Liver (tissue), 9 donors: ENCODE results near the gene SYNJ2. TPM values are rescaled to one million over a fixed set of nuclear protein-coding genes. Genes with fewer than 3 reads are reported as not detected.

Source experiments
- DNase-seq: peaks from one replicate; pipeline ENCODE4 v3.0.0-alpha.2; 2017; ENCODE audit warnings: low spot score
- H3K27ac ChIP-seq, 2 donors: one replicate each; pipeline ENCODE4 v1.7.0; 2013; ENCODE audit warnings: inconsistent platforms in 2 of 2, low read length in 2 of 2, control low read depth in 1 of 2, low read depth in 1 of 2, mild to moderate bottlenecking in 1 of 2
- H3K27me3 ChIP-seq, 4 donors: one replicate each; pipeline versions ENCODE4 v1.6.1 to v1.7.0; 2013; ENCODE audit warnings: low read length in 3 of 4, inconsistent platforms in 1 of 4, mild to moderate bottlenecking in 1 of 4, moderate library complexity in 1 of 4; ENCODE audit not compliant: control insufficient read depth in 4 of 4, insufficient read depth in 4 of 4
- H3K36me3 ChIP-seq, 4 donors: one replicate each; pipeline versions ENCODE4 v1.6.1 to v1.7.0; 2013; ENCODE audit warnings: low read length in 3 of 4, mild to moderate bottlenecking in 3 of 4, low read depth in 1 of 4, moderate library complexity in 1 of 4; ENCODE audit not compliant: control insufficient read depth in 4 of 4, insufficient read depth in 3 of 4
- H3K4me1 ChIP-seq, 4 donors: one replicate each; pipeline versions ENCODE4 v1.6.1 to v1.7.0; 2013; ENCODE audit warnings: low read length in 3 of 4, mild to moderate bottlenecking in 3 of 4, moderate library complexity in 1 of 4; ENCODE audit not compliant: control insufficient read depth in 4 of 4, insufficient read depth in 4 of 4
- H3K4me3 ChIP-seq, 3 donors: one replicate each; pipeline versions ENCODE4 v1.6.1 to v1.7.0; 2013; ENCODE audit warnings: low read length in 3 of 3, control low read depth in 1 of 3, low read depth in 1 of 3, mild to moderate bottlenecking in 1 of 3
- H3K9ac ChIP-seq, 2 donors: one replicate each; pipeline ENCODE4 v1.7.0; 2013; ENCODE audit warnings: low read length in 2 of 2, mild to moderate bottlenecking in 2 of 2, moderate library complexity in 2 of 2, control low read depth in 1 of 2, low read depth in 1 of 2
- H3K9me3 ChIP-seq, 4 donors: one replicate each; pipeline versions ENCODE4 v1.6.1 to v1.7.0; 2013; ENCODE audit warnings: low read length in 3 of 4; ENCODE audit not compliant: control insufficient read depth in 4 of 4
- EGR1 ChIP-seq, 2 donors: IDR thresholded peaks; 2 replicates each; pipeline ENCODE4 v1.6.1; 2016 to 2018; ENCODE audit warnings: antibody characterized with exemption in 2 of 2, low read depth in 2 of 2
- FOXA1 ChIP-seq: IDR thresholded peaks from 2 replicates; pipeline ENCODE4 v1.6.1; 2016; ENCODE audit warnings: antibody characterized with exemption
- FOXA2 ChIP-seq: IDR thresholded peaks from 2 replicates; pipeline ENCODE4 v1.6.1; 2016; ENCODE audit warnings: antibody characterized with exemption
- GABPA ChIP-seq, 2 donors: IDR thresholded peaks in 1 of 2; conservative IDR thresholded peaks in 1 of 2; 2 replicates each; pipeline ENCODE4 v1.6.1; 2016; ENCODE audit warnings: antibody characterized with exemption in 2 of 2, mild to moderate bottlenecking in 1 of 2, moderate library complexity in 1 of 2
- HNF4A ChIP-seq, 2 donors: conservative IDR thresholded peaks; 2 replicates each; pipeline ENCODE4 v1.6.1; 2016; ENCODE audit warnings: antibody characterized with exemption in 2 of 2, mild to moderate bottlenecking in 2 of 2
- HNF4G ChIP-seq: IDR thresholded peaks from 2 replicates; pipeline ENCODE4 v1.6.1; 2016; ENCODE audit warnings: antibody characterized with exemption
- NR2F2 ChIP-seq: IDR thresholded peaks from 2 replicates; pipeline ENCODE4 v1.6.1; 2016; ENCODE audit warnings: antibody characterized with exemption
- RAD21 ChIP-seq, 2 donors: IDR thresholded peaks; 2 replicates each; pipeline ENCODE4 v1.6.1; 2016; ENCODE audit warnings: antibody characterized with exemption in 2 of 2, mild to moderate bottlenecking in 2 of 2
- RXRA ChIP-seq, 2 donors: IDR thresholded peaks; 2 replicates each; pipeline ENCODE4 v1.6.1; 2017 to 2018; ENCODE audit warnings: antibody characterized with exemption in 2 of 2, mild to moderate bottlenecking in 1 of 2
- SP1 ChIP-seq: IDR thresholded peaks from 2 replicates; pipeline ENCODE4 v1.6.1; 2018; ENCODE audit warnings: antibody characterized with exemption, mild to moderate bottlenecking
- YY1 ChIP-seq: IDR thresholded peaks from 2 replicates; pipeline ENCODE4 v1.6.1; 2016; ENCODE audit warnings: antibody characterized with exemption, mild to moderate bottlenecking
- WGBS: extraction: QIAGEN DNeasy Blood & Tissue Kit; methylation state at CpG from one replicate; pipeline ENCODE4 v1.1.7; 2013; 5-methylcytosine and 5-hydroxymethylcytosine counted together
- polyA plus RNA-seq, 2 donors: library from polyadenylated mRNA; stranded (reverse) in 1 of 2; unstranded in 1 of 2; fragments of 200-250 nt in 1 of 2; fragments of >200 nt in 1 of 2; fragmentation: Nextera tagmentation in 1 of 2; extraction: Ambion mirVana in 1 of 2; gene quantifications; one replicate each; pipeline versions ENCODE4 v1.2.1 to v1.2.3, GENCODE V29; 2013 to 2015
- total RNA-seq, 2 donors: library from RNA; depleted of rRNA; stranded (reverse); fragments of >200 nt; gene quantifications; one replicate each; pipeline ENCODE4 v1.2.3, GENCODE V29; 2014
- TF ChIP-seq, protein P1 (sequence below): IDR thresholded peaks from 2 replicates; pipeline ENCODE4 v1.6.1; 2016; ENCODE audit warnings: antibody characterized with exemption
- TF ChIP-seq, protein P2 (sequence below): IDR thresholded peaks from 2 replicates; pipeline ENCODE4 v1.6.1; 2016; ENCODE audit warnings: antibody characterized with exemption
- TF ChIP-seq, protein P3 (sequence below): fragments of 150-350 bp; IDR thresholded peaks from 2 replicates; pipeline ENCODE4 v1.5.1; 2017; ENCODE audit warnings: improper control_type of control experiment, low read depth, low read length; ENCODE audit not compliant: missing input control
- TF ChIP-seq, protein P4 (sequence below): IDR thresholded peaks from 2 replicates; pipeline ENCODE4 v1.6.1; 2016; ENCODE audit warnings: antibody characterized with exemption, mild to moderate bottlenecking
- donor health status: healthy.
- donor health status: healthy.
- donor health status: healthy.
- donor health status: healthy.
- donor health status: healthy.

The SYNJ2 gene
- total and polyA plus RNA-seq, 4 donors: 2.4 to 8.9 (median 3.2) TPM

DNA sequence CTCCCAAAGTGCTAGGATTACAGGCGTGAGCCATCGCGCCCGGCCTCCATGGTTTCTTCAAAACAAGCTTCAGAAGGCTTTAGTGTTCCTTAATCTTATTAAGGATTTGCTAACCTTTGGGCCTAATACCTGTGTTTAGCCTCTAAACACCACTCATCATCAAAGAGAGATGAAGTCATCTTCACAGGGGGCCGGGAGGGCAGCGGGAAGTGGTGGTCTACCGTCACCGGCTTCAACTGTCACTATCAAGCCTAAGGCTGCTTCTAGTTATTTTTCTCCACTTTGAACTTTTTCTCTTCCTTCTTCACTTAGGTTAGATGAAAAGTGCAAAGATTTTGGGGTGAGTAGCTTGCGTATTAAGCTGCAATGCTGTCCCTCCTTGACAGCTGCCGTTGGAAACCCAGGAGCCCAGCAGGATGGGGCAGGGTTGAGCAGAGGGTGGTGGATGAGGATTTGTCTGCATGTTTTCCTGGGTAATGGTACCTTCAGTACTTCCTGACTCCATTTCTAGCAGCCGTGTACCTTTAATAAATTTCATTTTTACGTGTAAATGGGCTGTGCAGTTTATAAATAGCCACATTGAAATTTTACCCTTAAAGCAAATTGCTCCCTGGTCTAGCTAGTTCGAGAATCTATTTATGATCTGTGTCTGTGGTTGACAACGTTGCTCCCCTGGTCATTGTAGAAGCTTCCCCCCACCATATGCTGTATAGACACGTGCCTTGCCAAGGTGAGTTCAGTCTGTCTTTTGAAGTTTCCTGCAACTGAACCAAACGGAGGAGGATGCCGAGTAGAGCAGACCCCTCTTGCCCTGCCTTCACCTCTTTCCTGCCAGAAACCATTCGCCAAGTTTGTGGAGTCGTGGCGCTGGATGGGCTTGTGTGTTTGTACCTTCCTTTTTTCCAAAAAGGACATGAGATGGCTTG lies 64.8 kb downstream of the SYNJ2 start:
- DNase-seq: no peak
- no peaks in the 10 kb centered on the region for H3K4me1 ChIP-seq
- 91% methylated on average over 20 of the region's 20 CpGs for WGBS
- no peak overlapping the region for H3K9ac ChIP-seq
- no peak overlapping the region for H3K4me3 ChIP-seq
- H3K27me3 ChIP-seq: no peaks in the 10 kb centered on the region
- peaks cover 0 to 3% (median 2%) of the 10 kb centered on the region in 4 donors for H3K36me3 ChIP-seq
- TF ChIP-seq RAD21 (IDR thresholded peaks at IDR 0.05): no peak
- TF ChIP-seq, protein P1, sequence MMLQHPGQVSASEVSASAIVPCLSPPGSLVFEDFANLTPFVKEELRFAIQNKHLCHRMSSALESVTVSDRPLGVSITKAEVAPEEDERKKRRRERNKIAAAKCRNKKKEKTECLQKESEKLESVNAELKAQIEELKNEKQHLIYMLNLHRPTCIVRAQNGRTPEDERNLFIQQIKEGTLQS: no peak
- TF ChIP-seq HNF4G: no peak
- TF ChIP-seq FOXA2: no peak
- no peak for TF ChIP-seq RXRA (IDR thresholded peaks at IDR 0.05)
- no peak for TF ChIP-seq NR2F2
- no peak for TF ChIP-seq HNF4A (conservative IDR thresholded peaks at IDR 0.05)
- TF ChIP-seq, protein P2, sequence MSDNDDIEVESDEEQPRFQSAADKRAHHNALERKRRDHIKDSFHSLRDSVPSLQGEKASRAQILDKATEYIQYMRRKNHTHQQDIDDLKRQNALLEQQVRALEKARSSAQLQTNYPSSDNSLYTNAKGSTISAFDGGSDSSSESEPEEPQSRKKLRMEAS: no peak
- TF ChIP-seq, protein P3, sequence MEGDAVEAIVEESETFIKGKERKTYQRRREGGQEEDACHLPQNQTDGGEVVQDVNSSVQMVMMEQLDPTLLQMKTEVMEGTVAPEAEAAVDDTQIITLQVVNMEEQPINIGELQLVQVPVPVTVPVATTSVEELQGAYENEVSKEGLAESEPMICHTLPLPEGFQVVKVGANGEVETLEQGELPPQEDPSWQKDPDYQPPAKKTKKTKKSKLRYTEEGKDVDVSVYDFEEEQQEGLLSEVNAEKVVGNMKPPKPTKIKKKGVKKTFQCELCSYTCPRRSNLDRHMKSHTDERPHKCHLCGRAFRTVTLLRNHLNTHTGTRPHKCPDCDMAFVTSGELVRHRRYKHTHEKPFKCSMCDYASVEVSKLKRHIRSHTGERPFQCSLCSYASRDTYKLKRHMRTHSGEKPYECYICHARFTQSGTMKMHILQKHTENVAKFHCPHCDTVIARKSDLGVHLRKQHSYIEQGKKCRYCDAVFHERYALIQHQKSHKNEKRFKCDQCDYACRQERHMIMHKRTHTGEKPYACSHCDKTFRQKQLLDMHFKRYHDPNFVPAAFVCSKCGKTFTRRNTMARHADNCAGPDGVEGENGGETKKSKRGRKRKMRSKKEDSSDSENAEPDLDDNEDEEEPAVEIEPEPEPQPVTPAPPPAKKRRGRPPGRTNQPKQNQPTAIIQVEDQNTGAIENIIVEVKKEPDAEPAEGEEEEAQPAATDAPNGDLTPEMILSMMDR: no peak
- no peak for TF ChIP-seq SP1
- TF ChIP-seq, protein P4, sequence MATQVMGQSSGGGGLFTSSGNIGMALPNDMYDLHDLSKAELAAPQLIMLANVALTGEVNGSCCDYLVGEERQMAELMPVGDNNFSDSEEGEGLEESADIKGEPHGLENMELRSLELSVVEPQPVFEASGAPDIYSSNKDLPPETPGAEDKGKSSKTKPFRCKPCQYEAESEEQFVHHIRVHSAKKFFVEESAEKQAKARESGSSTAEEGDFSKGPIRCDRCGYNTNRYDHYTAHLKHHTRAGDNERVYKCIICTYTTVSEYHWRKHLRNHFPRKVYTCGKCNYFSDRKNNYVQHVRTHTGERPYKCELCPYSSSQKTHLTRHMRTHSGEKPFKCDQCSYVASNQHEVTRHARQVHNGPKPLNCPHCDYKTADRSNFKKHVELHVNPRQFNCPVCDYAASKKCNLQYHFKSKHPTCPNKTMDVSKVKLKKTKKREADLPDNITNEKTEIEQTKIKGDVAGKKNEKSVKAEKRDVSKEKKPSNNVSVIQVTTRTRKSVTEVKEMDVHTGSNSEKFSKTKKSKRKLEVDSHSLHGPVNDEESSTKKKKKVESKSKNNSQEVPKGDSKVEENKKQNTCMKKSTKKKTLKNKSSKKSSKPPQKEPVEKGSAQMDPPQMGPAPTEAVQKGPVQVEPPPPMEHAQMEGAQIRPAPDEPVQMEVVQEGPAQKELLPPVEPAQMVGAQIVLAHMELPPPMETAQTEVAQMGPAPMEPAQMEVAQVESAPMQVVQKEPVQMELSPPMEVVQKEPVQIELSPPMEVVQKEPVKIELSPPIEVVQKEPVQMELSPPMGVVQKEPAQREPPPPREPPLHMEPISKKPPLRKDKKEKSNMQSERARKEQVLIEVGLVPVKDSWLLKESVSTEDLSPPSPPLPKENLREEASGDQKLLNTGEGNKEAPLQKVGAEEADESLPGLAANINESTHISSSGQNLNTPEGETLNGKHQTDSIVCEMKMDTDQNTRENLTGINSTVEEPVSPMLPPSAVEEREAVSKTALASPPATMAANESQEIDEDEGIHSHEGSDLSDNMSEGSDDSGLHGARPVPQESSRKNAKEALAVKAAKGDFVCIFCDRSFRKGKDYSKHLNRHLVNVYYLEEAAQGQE: no peak
- no peak for TF ChIP-seq FOXA1
- TF ChIP-seq EGR1 (IDR thresholded peaks at IDR 0.05; ENCODE audit: low read depth in 2 of 2): no peak
- no peaks in the 10 kb centered on the region for H3K9me3 ChIP-seq
- no peak overlapping the region for H3K27ac ChIP-seq

DNA sequence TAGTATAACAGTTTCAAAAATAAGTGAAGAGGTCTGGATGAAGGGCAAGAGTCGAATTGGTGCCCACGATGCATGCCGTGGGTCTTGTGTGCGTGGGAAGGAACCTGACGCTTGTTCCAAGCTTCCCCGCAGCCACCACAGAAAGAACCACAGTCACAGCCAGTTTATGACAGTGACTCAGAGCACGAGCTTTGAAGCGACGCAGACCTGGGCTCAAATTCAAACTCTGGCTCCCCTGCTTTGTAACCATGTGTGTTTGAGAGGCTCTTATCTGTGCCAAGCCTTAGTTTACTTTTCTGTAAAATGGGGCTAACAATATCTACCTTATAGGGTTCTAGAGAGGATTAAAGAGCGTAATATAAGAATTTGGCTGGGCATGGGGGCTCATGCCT lies 65.5 kb downstream of the SYNJ2 start:
- DNase-seq: no peak
- H3K27me3 ChIP-seq: no peaks in the 10 kb centered on the region
- WGBS: 78% methylated on average over 10 of the region's 10 CpGs
- H3K9me3 ChIP-seq: no peaks in the 10 kb centered on the region
- TF ChIP-seq, protein P2: no peak
- no peak for TF ChIP-seq YY1
- no peak for TF ChIP-seq GABPA (IDR thresholded peaks at IDR 0.05 in 1 of 2, conservative IDR thresholded peaks at IDR 0.05 in 1 of 2)
- TF ChIP-seq RAD21 (IDR thresholded peaks at IDR 0.05): no peak
- peaks cover 0 to 3% (median 2%) of the 10 kb centered on the region in 4 donors for H3K36me3 ChIP-seq
- no peaks in the 10 kb centered on the region for H3K4me1 ChIP-seq
- no peak overlapping the region for H3K4me3 ChIP-seq
- no peak overlapping the region for H3K9ac ChIP-seq
- no peak overlapping the region for H3K27ac ChIP-seq
